ENCODE results near the gene ATXN7L3B.

The ATXN7L3B gene

DNA sequence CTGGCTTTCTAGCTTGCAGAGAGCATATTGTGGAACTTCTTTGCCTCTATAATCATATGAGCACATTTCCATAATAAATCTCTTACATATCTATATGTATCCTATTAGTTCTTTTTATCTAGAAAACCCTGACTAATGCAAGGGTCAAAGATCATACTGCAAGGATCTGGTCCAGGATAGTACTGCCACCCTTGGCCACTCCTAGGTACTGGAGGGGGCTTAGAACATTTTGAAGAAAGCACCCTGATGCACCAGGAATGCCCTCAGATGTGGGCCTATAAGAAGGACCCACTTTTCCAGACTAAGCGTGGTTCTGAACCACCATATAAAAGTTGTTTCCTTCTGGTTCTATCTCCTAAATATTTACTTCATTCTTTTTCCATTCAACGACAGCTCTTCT, 14.6 kb downstream of the ATXN7L3B start:
- no peak for DNase-seq

DNA sequence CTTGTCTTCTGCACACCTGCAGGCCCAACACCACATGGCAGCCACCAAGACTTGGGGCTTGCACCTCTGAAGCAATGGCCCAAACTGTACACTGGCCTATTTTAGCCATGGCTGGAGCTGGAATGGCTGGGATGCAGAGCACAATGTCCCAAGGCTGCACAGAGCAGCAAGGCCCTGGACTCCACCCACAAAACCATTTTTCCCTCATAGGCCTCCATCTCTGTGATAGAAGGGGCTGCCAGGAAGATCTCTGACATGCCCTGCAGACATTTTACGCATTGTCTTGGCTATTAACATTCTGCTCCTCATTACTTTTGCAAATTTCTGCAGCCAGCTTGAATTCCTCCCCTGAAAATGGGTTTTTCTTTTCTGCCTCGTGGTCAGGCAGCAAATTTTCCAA, 22.1 kb downstream of the ATXN7L3B start:
- DNase-seq: no peak

GRCh38 chr12:74563927-74564326, 26.3 kb downstream of the ATXN7L3B start:
- no peak for DNase-seq

GRCh38 chr12:74578486-74578885, 40.9 kb downstream of the ATXN7L3B start:
- DNase-seq: no peak

DNA sequence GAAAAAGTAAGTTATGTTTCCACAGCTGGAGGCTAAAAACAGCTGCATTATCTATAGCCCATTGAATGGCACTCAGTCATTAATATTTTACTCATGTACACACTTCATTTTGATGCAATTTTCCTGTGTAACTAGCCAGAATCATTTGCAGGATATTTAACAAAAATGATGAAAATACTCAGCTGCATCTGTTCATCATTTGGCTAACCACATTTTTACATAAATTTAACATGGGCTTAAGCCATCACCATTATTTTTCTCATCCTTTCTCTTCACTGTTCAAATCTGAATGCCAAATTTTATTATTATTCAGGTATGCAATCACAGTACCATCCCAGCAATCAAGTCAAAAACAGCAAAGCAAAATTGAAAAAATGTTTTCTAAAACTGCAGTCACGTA, 41.8 kb downstream of the ATXN7L3B start:
- DNase-seq: no peak

DNA sequence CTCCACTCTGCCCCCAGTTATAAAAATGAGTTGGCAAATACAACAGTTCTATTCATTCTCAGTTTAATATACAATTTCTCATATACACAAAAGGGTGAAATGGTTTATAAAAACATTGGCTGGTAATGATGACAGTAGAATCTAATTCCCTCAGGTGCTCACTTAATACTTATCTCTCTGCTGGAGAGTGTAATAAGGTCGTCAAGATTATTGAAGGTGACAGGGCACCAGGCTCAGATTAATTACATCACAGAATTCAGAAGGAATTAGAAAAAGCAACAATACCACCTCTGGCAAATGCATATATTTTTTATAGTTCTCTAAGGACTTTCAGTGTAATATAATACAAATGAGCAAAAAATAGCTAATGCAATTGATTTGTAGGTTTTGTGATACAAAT, 42.3 kb downstream of the ATXN7L3B start:
- no peak for DNase-seq

- no peak for DNase-seq
Measured at GRCh38 chr12:74581439-74581838, 43.8 kb downstream of the ATXN7L3B start.

DNA sequence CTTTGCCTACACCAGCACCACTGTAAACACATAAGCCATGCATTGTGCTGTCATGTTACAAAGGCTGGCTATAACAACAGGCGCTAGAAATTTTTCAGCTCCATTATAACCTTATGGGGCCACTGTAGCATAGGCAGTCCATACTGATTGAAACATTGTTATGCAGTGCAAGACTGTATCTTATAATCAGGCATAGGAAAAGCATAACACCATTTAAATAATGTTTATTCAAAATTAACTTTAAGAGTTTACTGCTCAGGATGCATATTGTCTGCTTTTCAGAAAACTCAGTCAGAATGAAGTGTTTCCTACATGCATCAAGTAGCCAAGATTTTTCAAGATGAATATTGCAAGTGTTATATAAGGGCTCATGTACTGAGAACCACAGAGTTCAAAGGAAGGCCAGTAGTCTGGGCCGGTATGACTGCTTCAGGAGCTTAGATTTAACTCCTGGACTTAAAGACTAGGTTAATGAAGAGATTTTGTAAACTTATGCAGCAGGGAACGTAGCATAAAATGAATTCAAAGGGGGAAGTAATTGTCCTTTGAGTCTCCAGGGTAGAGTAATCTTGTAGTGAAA, 46.9 kb downstream of the ATXN7L3B start:
- DNase-seq: no peak

GRCh38 chr12:74586251-74586650, 48.6 kb downstream of the ATXN7L3B start:
- DNase-seq: no peak

All from GOT3 (cell line).